HG03060 (cell line): ENCODE measurements around the gene SLC5A10.

Source experiments
- ATAC-seq: cut with Tn5 transposase; IDR thresholded peaks from one replicate; pipeline ENCODE4 v1.9.1; 2021; ENCODE audit warnings: low read depth, moderate number of reproducible peaks; ENCODE audit not compliant: unreplicated experiment

SLC5A10 gene

GRCh38 chr17:18963126-18964017, 11.4 kb downstream of the SLC5A10 start:
- ATAC-seq, result no peak

GRCh38 chr17:18964018-18964351, 12.0 kb downstream of the SLC5A10 start:
- no peak for ATAC-seq

- ATAC-seq, result no peak
Observed at GRCh38 chr17:18964550-18964949, 12.6 kb downstream of the SLC5A10 start.

GRCh38 chr17:18965530-18966236, 13.7 kb downstream of the SLC5A10 start:
- ATAC-seq, result no peak

- no peak for ATAC-seq
Observed at GRCh38 chr17:18966831-18967624, 15.1 kb downstream of the SLC5A10 start.

GRCh38 chr17:18967916-18968315, 16.0 kb downstream of the SLC5A10 start:
- no peak for ATAC-seq

GRCh38 chr17:18968345-18968744, 16.4 kb downstream of the SLC5A10 start:
- no peak for ATAC-seq

- ATAC-seq, result no peak
Observed at GRCh38 chr17:18968945-18969887, 17.3 kb downstream of the SLC5A10 start.

GRCh38 chr17:18970582-18971480, 18.9 kb downstream of the SLC5A10 start:
- ATAC-seq, result no peak

GRCh38 chr17:18971801-18972200, 19.8 kb downstream of the SLC5A10 start:
- no peak for ATAC-seq

GRCh38 chr17:18974407-18975149, 22.6 kb downstream of the SLC5A10 start:
- no peak for ATAC-seq

- ATAC-seq, result no peak
Observed at GRCh38 chr17:18975597-18975996, 23.6 kb downstream of the SLC5A10 start.

- no peak for ATAC-seq
Observed at GRCh38 chr17:18976201-18976600, 24.2 kb downstream of the SLC5A10 start.

- ATAC-seq, result no peak
Observed at GRCh38 chr17:18977021-18977420, 25.1 kb downstream of the SLC5A10 start.

GRCh38 chr17:18977646-18978045, 25.7 kb downstream of the SLC5A10 start:
- no peak for ATAC-seq

- ATAC-seq, result no peak
Observed at GRCh38 chr17:18978050-18978449, 26.1 kb downstream of the SLC5A10 start.

- no peak for ATAC-seq
Observed at GRCh38 chr17:18978655-18979054, 26.7 kb downstream of the SLC5A10 start.

- ATAC-seq, result no peak
Observed at GRCh38 chr17:18980682-18981334, 28.8 kb downstream of the SLC5A10 start.
